LNCAP (cell line): Measurements from ENCODE around the gene NEIL3.

Experiments used
- CTCF ChIP-seq: fragments of 450-650 bp; IDR thresholded peaks from 2 replicates; pipeline ENCODE4 v1.5.1; 2017; ENCODE audit warnings: mild to moderate bottlenecking

NEIL3 gene

GRCh38 chr4:177321647-177322046, 12.0 kb downstream of the NEIL3 start:
- no peak for TF ChIP-seq CTCF

GRCh38 chr4:177322266-177322665, 12.6 kb downstream of the NEIL3 start:
- no peak for TF ChIP-seq CTCF

- TF ChIP-seq CTCF: no peak
Measured at GRCh38 chr4:177322881-177323280, 13.2 kb downstream of the NEIL3 start.

- no peak for TF ChIP-seq CTCF
Measured at GRCh38 chr4:177323416-177323815, 13.7 kb downstream of the NEIL3 start.

- no peak for TF ChIP-seq CTCF
Measured at GRCh38 chr4:177332119-177332518, 22.4 kb downstream of the NEIL3 start.

- peak; percentile 65 for TF ChIP-seq CTCF
Measured at GRCh38 chr4:177339477-177340374, 30.1 kb downstream of the NEIL3 start.

GRCh38 chr4:177348348-177348747, 38.7 kb downstream of the NEIL3 start:
- no peak for TF ChIP-seq CTCF
